IPS-18a (cell line): Measurements from ENCODE around the gene GABBR1.

Experiments used
- H3K27ac ChIP-seq: one replicate; pipeline ENCODE4 v1.5.1; 2013; ENCODE audit warnings: low read length
- H3K27me3 ChIP-seq: one replicate; pipeline ENCODE4 v1.6.1; 2013; ENCODE audit warnings: mild to moderate bottlenecking, low read length; ENCODE audit not compliant: control insufficient read depth, insufficient read depth
- H3K36me3 ChIP-seq: one replicate; pipeline ENCODE4 v1.6.1; 2013; ENCODE audit warnings: low read depth, low read length; ENCODE audit not compliant: control insufficient read depth
- H3K4me1 ChIP-seq: one replicate; pipeline ENCODE4 v1.6.1; 2013; ENCODE audit warnings: low read depth, low read length; ENCODE audit not compliant: control insufficient read depth
- H3K4me3 ChIP-seq: one replicate; pipeline ENCODE4 v1.5.1; 2013; ENCODE audit warnings: low read length
- H3K9ac ChIP-seq: one replicate; pipeline ENCODE4 v1.6.1; 2013; ENCODE audit warnings: mild to moderate bottlenecking, low read length, moderate library complexity
- H3K9me3 ChIP-seq: one replicate; pipeline ENCODE4 v1.6.1; 2013; ENCODE audit warnings: low read depth, low read length; ENCODE audit not compliant: control insufficient read depth

Gene GABBR1

DNA sequence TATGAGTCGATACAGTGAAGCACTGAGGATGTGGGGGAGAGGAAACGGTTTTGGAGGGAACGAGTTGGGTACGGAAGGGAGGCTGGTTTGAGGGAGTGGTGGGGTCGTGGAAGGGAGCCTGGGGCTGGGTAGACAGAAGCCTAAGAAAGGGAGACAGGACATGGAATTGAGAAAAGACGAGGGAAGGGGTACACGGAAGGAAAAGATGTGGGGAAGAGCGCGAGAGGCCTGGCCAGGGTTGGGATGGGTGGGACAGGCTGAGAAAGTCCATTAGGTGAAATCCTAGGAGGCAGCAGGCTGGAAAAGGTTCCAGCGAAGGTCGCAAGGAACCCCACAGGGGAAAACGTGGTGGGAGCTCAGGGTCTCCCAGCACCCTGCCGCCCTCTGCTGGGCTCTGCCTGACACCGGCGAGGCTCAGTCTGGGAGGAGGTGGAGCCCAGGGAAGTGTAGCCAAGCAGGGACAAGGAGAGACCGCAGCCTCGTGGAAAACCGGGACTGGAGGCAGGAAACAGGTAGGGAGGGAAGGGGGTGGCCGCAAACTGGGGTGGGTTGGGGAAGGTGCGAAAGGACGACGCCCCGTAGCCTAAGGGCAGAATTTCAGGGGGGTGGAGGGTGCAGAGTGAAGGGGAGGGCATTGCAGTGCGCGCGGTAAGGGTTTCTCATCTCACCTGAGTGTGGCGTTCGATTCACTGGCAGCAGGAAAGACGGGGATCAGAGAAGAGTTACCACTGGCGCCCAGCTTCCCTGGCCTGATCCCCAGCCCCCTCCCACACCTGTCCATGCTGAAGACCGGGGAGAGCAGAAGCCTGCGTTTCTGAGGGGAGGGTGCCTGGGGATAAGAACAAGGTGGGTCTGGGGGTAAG, 4.3 kb downstream of the GABBR1 start:
- H3K9me3 ChIP-seq: no peaks in the 10 kb centered on the region
- peak overlapping the region; percentile 85 for H3K4me3 ChIP-seq
- H3K9ac ChIP-seq: peak overlapping the region; percentile 56
- peaks cover 50% of the 10 kb centered on the region for H3K4me1 ChIP-seq
- peak overlapping the region; percentile 30 for H3K27ac ChIP-seq
- peaks cover 2% of the 10 kb centered on the region for H3K36me3 ChIP-seq
- no peaks in the 10 kb centered on the region for H3K27me3 ChIP-seq

DNA sequence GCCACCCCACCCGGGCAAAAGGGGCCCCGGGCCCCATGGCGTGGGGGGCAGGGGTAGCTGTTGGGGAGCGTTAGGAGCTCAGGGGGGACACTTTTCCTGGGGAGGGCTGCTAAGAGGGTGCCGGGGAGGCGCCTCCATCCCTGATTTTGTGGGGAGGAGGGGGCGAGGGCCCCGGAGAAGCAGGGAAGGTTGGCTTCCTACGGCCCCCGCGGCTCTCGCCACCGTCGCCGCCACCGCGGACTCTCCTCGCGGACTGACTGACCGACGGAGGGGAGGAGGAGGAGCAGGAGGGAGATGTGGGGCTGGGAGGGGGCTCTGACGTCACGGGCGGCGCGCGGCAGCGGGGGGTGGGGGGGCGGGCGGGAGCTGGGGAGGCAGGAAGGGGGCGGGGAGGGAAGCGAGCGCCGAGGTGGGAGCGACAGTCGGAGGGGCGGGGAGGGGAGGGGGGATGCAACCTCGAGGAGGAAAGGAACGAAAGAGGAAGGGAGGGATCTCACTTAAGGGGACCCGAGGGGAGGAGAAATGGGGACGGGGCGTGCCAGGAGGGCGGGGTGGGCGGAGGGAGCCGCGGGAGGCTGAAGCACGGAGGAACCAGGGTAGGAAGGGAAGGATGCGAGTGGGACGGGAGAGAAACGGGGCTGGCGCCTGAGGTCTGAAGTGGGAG, 5.1 kb downstream of the GABBR1 start:
- Histone ChIP-seq H3K27me3 (no peaks in the 10 kb centered on the region), H3K4me3 (peak overlapping the region; percentile 85), H3K4me1 (peaks cover 57% of the 10 kb centered on the region), H3K9ac (peak overlapping the region; percentile 57), H3K9me3 (no peaks in the 10 kb centered on the region), H3K36me3 (peaks cover 10% of the 10 kb centered on the region), H3K27ac (peak overlapping the region; percentile 30)

DNA sequence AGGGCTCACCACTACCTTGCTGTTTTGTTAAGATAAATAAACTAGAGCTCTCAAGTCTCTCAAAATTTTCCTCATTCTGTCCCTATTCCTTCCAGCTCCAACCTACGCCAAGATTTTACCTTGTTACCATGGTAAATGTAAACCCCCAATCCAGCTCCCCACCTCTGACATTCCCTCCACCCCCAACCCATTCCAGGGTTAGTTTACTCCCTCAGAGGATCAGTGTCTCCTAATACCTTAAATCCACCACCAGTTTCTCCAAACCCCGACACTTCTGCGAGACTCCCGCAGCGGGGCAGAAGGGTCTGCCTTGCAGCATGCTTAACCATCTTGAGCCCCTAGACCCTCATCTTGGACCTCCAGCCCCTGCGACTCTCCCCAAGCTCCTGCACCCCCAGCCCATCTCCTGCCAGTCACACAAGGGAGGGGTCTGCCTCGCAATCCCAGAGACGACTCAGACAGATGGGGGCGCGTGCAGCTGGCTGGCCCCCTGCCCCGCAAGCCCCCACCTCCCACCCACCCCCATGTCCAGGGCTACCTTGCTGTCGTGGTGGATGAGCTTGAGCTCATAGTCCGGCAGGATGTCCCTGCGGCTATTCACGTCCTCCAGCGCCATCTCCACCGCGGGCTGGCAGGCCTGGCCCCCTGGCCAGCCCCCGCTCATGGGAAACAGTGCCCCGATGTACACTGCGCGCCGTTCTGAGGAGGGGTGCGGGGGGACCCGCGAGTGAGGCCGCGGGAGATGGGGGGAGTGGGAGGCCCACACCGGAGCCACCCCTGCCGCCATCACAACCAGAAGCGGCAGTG, 5.8 kb downstream of the GABBR1 start:
- no peak overlapping the region for H3K27ac ChIP-seq
- peaks cover 65% of the 10 kb centered on the region for H3K4me1 ChIP-seq
- H3K36me3 ChIP-seq: peaks cover 17% of the 10 kb centered on the region
- no peaks in the 10 kb centered on the region for H3K9me3 ChIP-seq
- H3K27me3 ChIP-seq: no peaks in the 10 kb centered on the region
- peak overlapping the region; percentile 58 for H3K4me3 ChIP-seq
- H3K9ac ChIP-seq: peak overlapping the region; percentile 57

DNA sequence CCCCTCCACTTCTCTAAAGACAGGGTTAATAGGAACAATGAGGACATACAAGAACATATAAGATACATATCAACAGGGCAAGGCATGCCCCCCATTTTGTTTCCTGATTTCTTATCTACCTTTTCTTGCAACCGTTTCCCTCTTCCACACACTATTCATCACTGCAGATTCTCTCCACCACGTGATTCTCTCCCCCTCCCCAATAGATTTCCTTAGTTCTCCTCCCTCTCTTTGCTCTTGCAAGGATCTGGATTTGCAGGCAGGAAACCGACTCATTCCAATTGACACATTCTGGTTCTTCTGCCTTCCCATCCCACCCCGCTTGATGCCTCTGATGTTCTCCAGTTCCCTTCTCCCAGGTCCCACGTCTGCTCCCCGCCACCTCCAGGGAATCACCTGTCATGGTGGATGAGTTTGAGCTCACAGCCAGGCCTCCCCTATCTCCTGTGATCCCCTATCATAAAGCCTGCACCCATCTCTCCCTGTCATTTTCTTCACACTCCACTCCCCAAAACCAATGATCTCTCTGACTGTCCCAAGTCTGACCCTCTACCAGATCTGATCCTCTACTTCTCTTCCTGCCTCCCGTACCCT, 7.5 kb downstream of the GABBR1 start:
- no peak overlapping the region for H3K27ac ChIP-seq
- H3K4me3 ChIP-seq: peak overlapping the region; percentile 58
- H3K4me1 ChIP-seq: peaks cover 63% of the 10 kb centered on the region
- no peaks in the 10 kb centered on the region for H3K9me3 ChIP-seq
- peaks cover 34% of the 10 kb centered on the region for H3K36me3 ChIP-seq
- H3K27me3 ChIP-seq: no peaks in the 10 kb centered on the region
- H3K9ac ChIP-seq: no peak overlapping the region

DNA sequence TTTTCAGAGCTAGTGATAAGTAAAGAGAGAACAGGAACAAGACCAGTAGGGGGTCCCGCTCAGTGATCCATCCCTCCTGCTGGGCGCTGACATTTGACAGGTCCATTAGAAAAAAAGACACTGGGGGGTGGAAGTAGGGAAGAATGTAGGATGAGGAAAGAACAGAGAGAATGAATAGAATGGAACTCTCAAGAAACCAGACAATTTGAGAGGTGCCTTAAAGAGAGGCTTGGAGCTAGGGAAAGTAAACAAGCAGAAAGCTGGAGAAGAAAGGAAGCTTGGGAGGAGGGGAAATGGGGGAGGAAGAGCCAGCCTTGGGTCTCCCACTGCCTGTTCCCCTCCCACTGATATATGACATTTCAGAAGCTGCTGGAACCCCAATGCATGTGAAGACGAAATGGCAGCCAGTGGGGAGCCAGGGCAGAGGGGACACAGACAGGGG, 8.4 kb downstream of the GABBR1 start:
- Histone ChIP-seq H3K9ac (no peak overlapping the region), H3K4me3 (peak overlapping the region; percentile 58), H3K36me3 (peaks cover 43% of the 10 kb centered on the region), H3K27ac (no peak overlapping the region), H3K27me3 (no peaks in the 10 kb centered on the region), H3K4me1 (peaks cover 57% of the 10 kb centered on the region), H3K9me3 (no peaks in the 10 kb centered on the region)

DNA sequence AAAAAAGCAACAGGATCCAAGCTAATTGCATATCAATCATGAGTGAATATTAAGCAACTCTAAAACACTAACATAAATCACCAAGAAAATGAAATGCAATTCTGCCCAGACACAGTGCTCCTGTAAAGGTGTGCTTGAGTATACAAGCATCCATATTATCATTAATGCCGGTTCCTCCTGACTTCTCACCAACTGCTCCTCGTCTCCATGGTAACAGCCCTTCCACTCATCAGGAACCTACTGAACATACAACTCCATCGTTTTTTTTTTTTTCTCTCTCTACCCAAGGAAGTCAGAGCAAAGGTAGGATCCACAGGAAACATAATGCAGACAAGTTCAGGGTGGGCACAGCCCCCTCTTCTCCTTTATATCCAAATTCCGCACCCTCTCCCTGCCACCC, 12.4 kb downstream of the GABBR1 start:
- no peak overlapping the region for H3K27ac ChIP-seq
- H3K4me3 ChIP-seq: no peak overlapping the region
- peaks cover 75% of the 10 kb centered on the region for H3K36me3 ChIP-seq
- H3K9ac ChIP-seq: no peak overlapping the region
- no peaks in the 10 kb centered on the region for H3K27me3 ChIP-seq
- peaks cover 43% of the 10 kb centered on the region for H3K4me1 ChIP-seq
- no peaks in the 10 kb centered on the region for H3K9me3 ChIP-seq

DNA sequence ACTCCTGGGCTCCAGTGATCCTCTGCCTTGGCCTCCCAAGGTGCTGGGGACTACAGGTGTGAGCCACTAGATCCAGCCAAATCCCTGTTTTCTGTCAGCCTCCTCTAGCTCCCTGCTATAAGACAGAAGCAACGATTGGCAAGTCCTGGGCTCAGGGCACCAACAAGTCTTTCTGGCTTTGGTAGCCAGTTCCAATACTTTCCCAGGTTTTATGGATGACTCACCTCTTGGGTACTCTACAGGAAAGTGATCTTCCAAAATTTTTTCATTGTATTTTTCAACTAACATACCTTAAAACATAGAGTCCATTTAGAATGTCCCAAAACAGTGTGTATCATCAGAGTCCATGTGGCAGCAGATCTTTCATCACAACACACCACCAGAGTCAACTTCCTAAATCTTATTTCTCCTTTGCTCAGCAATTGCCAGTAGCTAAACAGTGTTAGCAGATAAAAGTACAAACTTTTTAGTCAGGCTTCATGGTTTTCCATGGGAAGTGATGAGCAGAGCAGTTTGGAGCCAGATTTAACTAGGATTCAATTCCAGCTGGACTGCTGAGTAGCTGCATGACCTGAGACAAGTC, 13.3 kb downstream of the GABBR1 start:
- Histone ChIP-seq H3K36me3 (peaks cover 82% of the 10 kb centered on the region), H3K27me3 (no peaks in the 10 kb centered on the region), H3K27ac (no peak overlapping the region), H3K9me3 (no peaks in the 10 kb centered on the region), H3K4me1 (peaks cover 34% of the 10 kb centered on the region), H3K9ac (no peak overlapping the region), H3K4me3 (no peak overlapping the region)

DNA sequence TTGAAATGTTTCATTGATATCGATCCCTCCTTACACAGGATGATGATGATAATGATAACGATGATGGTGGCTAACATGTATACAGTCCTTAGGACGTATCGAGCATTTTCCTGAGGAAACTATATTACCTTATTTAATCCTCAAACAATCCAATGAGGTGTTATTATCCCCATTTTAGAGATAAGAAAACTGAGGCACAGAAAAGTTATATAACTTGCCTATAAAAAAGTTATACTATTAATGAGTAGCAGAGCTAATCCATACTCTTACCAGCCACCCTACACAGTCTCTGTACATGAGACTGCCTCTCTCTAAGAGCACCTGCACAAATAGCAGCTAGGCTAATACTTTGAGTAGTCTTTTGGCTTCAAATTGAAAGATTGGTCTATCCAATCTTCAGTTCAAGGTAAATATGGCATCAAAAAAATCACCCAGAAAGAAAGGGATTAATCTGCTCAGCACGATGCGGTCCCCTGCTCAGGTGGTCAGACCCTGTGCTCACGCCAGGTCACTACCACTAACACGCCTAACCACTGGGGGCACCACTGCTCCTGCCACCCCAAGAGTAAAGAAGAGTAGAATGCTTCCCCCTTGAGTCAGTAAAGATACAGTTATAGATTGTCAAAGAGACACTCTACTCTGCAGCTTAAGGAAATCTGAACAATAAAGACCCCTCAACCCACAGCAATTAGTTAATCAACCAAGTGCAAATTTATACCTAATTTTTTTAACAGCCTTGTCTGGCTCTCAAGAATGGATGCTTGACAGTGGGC, 15.0 kb downstream of the GABBR1 start:
- Histone ChIP-seq H3K9ac (no peak overlapping the region), H3K9me3 (no peaks in the 10 kb centered on the region), H3K4me3 (no peak overlapping the region), H3K27me3 (no peaks in the 10 kb centered on the region), H3K4me1 (peaks cover 17% of the 10 kb centered on the region), H3K27ac (no peak overlapping the region), H3K36me3 (peaks cover 91% of the 10 kb centered on the region)

DNA sequence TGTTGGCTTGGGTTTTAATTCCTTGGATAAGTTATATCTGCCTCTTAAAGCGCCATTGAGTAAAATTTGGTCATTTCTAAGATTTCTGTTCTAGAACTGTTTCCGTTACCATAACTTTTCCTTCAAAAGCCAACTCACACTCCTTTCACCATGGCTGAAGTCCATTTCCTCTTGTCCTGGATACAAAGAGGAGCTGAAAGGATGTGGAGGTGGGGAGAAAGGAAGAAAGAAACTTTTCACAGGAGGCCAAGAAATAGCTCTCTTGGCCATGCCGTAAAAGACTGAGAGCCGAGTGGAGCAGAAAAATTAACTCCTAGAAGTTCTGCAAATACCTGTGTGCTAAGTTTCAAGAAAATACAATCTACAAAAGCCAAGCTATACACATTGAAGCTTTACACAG, 21.6 kb downstream of the GABBR1 start:
- no peak overlapping the region for H3K4me3 ChIP-seq
- no peaks in the 10 kb centered on the region for H3K4me1 ChIP-seq
- no peak overlapping the region for H3K9ac ChIP-seq
- H3K27ac ChIP-seq: no peak overlapping the region
- no peaks in the 10 kb centered on the region for H3K27me3 ChIP-seq
- peaks cover 91% of the 10 kb centered on the region for H3K36me3 ChIP-seq
- H3K9me3 ChIP-seq: no peaks in the 10 kb centered on the region

DNA sequence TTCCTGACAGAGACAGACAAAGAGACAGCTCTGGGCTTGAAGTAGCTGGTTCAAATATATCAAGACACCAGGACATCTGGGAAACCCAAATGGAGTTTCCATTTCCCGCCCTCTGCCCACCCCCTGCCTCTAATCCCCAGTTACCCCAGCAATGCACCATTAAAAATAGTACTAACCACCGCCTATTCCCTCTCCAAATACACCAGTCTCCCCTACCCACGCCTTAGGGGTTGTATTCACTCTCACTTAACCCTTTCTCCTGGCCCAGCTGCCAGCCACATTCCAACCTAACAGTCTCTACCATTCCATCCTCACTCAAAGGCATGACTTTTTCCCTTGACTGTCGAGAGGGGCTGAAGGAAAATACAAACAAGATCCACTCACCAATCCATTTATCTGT, 22.4 kb downstream of the GABBR1 start:
- no peak overlapping the region for H3K27ac ChIP-seq
- no peaks in the 10 kb centered on the region for H3K4me1 ChIP-seq
- H3K9ac ChIP-seq: no peak overlapping the region
- H3K27me3 ChIP-seq: no peaks in the 10 kb centered on the region
- H3K9me3 ChIP-seq: no peaks in the 10 kb centered on the region
- H3K36me3 ChIP-seq: peaks cover 95% of the 10 kb centered on the region
- no peak overlapping the region for H3K4me3 ChIP-seq
